Fibroblast of peridontal ligament (primary cell): ENCODE data around the gene LTBR.

ENCODE experiments used
- DNase-seq: peaks from one replicate; pipeline ENCODE4 v3.0.0-alpha.2; 2010; ENCODE audit errors: extremely low read depth

LTBR gene

GRCh38 chr12:6382982-6383381 lies 980 bp upstream of the LTBR start:
- DNase-seq: no peak

DNA sequence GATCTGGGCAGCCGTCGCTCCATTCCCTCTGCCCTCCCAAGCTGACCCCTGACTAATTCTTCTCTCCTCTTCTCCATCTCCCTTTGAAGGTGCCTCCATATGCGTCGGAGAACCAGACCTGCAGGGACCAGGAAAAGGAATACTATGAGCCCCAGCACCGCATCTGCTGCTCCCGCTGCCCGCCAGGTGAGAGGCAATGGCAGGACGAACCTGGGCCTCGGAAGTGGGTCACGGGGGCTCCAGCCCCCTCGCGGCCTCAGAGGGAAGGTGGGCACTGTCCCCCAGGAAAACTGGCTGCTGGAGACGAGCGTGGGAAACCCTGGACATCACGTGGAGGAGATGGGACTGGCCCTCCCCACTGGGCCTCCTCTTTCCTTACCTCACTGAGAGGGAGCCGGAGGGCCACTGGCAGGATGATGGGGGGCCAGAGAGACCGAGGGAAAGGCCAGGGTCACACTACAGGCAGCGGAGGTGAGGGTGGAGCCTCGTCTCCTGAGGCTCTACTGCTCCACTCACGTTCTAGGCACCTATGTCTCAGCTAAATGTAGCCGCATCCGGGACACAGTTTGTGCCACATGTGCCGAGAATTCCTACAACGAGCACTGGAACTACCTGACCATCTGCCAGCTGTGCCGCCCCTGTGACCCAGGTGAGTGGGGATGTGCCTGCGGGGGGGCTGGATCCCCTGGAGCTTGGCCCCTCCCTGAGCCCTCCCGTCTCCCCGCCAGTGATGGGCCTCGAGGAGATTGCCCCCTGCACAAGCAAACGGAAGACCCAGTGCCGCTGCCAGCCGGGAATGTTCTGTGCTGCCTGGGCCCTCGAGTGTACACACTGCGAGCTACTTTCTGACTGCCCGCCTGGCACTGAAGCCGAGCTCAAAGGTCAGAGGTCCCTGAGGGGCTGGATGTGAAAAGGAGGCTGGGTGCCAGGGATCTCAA lies 806 bp downstream of the LTBR start:
- no peak for DNase-seq

DNA sequence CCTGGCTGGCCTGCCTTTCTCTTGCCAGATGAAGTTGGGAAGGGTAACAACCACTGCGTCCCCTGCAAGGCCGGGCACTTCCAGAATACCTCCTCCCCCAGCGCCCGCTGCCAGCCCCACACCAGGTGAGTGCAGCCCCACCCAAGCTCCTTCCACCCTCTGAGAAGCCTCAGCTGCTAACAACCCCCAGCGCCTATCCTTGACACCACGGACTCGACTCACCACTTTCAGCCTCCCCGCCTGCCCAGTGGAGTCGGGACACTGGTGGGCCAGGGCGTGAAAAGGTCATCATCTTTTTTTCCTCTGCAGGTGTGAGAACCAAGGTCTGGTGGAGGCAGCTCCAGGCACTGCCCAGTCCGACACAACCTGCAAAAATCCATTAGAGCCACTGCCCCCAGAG lies 2.1 kb downstream of the LTBR start:
- no peak for DNase-seq

DNA sequence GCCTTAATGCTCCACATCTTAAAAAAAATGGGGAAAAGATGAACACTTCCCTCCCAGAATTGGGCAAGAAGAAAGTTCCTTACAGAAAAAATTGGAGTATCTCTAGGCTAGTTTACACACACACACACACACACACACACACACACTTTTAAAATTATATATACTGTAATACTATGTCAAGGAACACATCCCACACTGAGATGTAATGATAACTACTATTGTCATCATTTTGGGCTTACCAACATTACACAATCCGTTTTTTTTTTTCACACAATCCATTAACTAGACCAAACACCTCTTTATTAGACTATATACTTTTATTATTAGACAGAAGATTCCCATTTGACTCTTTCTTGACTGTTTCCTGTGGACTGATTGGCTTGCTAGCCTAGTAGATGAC lies 2.5 kb downstream of the LTBR start:
- DNase-seq: no peak

DNA sequence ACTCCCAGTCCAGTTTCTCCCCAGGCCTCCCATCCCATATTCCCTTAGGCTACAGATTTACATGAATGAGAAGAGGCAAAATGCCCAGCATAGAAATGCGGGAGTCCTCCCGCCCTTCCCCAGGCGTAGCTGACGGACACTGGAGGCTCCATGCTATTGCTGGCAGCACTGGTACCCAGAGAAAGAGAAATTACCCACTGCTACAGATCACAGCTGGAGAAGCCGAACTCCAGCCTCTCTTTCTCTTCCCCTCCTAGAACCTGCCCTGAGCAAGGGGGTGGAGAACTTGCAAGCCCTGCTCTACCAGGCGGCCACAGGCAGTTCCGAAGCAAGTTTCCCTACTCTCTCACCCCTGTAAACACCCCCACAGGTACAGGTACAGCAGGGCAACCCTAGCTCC lies 3.6 kb downstream of the LTBR start:
- DNase-seq: no peak

DNA sequence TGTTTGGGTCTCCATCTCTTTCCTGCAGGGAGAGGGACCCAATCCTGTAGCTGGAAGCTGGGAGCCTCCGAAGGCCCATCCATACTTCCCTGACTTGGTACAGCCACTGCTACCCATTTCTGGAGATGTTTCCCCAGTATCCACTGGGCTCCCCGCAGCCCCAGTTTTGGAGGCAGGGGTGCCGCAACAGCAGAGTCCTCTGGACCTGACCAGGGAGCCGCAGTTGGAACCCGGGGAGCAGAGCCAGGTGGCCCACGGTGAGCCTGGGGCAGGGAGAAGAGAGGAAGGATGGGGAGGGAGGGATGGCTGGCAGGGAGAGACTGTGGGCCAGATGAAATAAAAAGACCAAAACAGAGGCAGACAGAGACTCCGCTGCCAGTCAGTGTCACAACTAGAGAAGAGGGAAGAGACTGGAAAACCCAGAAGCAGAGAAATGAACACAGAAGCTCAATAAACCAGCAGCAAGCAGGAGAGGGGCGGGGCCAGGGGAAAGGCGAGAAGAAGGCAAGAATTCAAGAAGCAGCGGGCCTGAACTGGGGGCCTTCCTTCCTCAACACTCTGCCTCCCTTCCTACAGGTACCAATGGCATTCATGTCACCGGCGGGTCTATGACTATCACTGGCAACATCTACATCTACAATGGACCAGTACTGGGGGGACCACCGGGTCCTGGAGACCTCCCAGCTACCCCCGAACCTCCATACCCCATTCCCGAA lies 6.3 kb downstream of the LTBR start:
- no peak for DNase-seq

DNA sequence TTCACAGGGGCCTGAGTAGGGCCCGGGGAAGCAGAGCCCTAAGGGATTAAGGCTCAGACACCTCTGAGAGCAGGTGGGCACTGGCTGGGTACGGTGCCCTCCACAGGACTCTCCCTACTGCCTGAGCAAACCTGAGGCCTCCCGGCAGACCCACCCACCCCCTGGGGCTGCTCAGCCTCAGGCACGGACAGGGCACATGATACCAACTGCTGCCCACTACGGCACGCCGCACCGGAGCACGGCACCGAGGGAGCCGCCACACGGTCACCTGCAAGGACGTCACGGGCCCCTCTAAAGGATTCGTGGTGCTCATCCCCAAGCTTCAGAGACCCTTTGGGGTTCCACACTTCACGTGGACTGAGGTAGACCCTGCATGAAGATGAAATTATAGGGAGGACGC lies 7.1 kb downstream of the LTBR start:
- no peak for DNase-seq

DNA sequence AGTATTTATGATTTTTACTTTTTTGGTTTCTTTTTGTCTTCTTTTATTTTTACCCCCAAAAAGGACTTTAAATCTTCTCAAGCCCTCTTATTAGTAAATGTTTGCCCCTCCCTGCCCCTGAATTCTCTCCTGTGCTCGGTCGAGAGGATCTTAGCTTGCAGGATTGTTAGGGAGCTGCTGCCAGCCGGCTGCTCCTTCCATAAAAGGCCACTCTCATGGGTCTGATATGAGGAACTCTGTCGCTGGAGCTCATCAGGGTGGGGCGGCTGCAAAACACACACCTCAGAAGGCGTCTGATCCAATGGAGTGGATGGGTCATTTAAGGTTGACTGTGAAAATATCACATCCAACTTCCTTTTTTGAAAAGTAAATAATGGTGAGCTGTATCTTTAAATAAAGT lies 8.5 kb downstream of the LTBR start:
- DNase-seq: no peak

- DNase-seq: no peak
Measured at GRCh38 chr12:6393109-6393508, 9.1 kb downstream of the LTBR start.

DNA sequence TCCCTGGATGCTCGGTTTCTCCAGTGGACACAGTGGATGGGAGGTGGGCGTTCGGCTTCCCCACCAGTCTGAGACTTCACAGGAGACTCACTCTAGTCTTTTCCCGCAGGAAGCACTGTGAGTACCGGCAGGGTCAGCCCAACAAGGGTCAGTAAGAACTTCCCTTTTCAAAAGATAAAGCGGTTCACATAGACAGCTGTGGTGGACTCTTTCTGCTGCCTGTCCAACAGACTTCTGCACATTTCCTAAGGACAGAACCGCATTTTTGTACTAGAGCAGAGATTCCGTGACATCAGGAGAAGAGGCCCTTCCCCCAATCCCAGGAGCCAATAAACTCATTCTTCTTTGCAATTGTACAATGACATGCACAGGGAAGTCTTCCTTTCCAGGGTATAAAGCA lies 10.4 kb downstream of the LTBR start:
- DNase-seq: no peak

GRCh38 chr12:6396031-6396430 lies 12.1 kb downstream of the LTBR start:
- DNase-seq: no peak

GRCh38 chr12:6399884-6400644 lies 16.1 kb downstream of the LTBR start:
- no peak for DNase-seq

DNA sequence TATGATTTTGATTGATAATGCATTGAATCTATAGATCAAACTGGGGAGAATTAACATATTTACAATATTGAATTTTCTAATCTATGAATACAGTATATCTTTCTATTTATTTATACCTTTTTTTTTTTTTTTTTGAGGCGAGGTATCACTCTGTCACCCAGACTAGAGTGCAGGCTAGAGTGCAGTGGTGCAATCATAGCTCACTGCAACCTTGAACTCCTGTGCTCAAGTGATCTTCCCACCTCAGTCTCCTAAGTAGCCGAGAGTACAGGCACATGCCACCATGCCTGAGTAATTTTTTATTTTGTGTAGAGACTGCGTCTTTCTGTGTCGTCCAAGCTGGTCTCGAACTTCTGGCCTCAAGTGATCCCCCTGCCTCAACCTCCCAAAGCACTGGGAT lies 20.4 kb downstream of the LTBR start:
- DNase-seq: no peak

DNA sequence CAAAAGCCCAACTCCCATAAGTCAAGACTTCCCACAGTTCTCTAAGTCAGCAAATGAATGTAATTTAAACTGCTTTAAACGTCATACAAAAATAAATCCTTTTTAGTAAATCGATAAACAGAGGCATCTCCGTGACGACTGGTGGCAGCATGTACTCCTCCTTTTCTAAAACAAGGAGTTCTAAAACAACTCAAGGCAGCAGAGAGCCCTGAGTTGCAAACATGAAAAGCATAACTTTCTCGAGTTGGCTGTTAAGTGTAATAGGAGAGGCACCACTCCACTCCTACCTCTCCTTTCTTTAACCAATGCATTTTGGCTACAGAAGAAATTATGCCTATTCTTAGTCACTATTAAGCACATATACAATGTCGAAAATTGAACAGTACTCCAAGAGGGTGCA lies 22.0 kb downstream of the LTBR start:
- peak; percentile 44 for DNase-seq

GRCh38 chr12:6407236-6407954 lies 23.4 kb downstream of the LTBR start:
- peak; percentile 27 for DNase-seq

DNA sequence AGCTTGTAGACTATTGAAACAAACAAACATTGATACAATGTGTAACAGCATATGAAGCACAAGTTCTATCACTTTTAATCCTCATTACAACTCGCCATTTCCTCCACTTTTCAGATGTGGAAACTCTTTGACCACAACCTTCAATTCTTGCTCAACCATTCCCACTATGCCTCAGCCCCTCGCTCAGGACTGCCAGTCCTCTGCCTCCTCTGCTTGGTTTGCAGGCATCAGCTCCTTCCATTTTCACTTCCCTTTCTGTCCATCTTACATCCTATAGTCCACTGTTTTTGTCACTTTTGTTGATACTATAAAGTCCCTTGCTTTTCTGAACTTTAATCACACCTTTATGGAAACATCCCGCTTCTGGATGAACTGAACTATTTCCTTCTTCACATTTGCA lies 32.6 kb downstream of the LTBR start:
- no peak for DNase-seq

DNA sequence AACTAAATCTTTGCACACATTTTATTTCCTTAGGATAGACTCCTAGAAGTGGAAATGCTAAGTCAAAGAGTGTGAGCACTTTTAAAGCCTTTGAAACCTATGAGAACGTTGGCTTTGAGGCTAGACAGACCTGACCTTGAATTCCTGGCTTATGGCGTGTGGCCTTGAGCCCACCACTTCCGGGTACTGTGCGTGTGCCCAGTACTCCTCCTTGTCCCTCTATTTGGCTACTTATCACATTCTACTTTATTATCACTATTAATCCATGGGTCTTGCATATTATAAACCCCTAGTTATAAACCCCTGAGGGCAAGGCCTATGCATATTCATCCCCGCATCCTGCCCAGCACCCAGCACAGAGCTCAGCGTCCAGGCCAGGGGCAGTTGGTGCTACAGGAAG lies 34.8 kb downstream of the LTBR start:
- no peak for DNase-seq

GRCh38 chr12:6420364-6420763 lies 36.4 kb downstream of the LTBR start:
- peak; percentile 17 for DNase-seq

- DNase-seq: peak; percentile 95
Measured at GRCh38 chr12:6423267-6424007, 39.5 kb downstream of the LTBR start.

GRCh38 chr12:6424008-6424347 lies 40.0 kb downstream of the LTBR start:
- no peak for DNase-seq

DNA sequence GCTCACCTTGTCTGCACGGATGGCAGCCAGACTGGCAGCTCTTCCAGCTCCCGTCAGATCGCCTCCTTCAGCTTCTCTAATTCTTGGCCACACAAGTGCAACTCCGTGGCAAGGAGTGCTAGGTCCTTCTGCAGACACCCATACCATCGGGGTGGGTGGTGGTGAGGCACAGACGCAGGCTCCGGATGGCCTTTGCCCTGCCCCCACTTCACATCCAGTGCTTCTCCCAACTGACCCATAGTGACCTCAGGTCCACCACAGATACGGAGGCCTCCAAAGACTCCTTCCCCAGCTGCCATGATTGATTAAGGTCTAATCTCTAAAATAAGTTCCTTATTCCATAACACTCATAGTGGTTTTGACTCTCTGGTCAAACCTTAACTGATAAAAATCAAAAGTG lies 40.9 kb downstream of the LTBR start:
- no peak for DNase-seq
